MV-4-11 (cell line): Measurements from ENCODE around the gene RAB1A.
"Not testable (repeated sequence)": the region's sequence is repeated elsewhere in the genome, so short reads cannot be mapped to it uniquely, and the experiment has no call there.

ENCODE experiments used
- DNase-seq: peaks from one replicate; lab custom pipeline; 2025; lab: John Stamatoyannopoulos, UW

Gene RAB1A

DNA sequence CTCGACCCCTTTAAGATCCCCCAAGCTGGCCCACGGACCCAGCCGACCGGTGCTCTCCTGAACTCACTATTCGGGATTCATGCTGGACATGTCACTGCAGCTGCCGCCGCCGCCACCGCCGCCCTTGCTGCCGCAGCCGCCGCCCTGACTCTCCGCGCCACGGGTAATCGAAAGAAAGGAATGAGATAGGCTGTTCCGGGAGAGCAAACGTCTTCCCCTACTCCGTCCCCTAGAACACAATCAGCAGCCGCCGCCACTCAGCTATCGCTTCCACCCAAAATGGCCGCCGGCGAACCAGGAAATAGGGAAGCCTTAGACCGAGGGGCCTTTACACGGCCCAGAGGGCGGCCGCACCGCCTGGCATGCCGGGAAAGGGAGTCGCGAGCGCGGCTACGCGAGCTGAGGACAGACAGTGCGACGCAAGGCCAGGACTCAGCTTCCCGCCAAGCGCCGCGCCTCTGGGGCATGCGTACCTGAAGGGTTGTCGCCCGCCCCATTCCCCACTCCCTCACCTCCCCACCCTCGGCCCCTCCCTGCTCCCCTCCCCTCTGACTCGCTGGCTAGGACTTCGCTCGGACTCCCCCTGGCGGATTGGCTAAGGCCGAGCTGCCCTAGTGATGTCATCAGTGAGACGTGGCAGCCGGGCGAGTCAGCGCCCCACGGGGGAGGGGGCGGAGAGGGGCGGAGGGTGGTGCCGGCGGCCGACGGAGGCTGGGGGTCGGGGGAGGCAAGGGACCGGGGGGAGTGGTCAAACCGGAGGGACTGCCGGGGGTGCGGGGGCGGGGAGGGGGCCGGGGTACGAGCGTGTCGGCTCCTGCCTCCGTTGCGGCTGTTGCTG, at the start of gene RAB1A:
Gene RAB1A, minus strand, starts transcription at position 281 of the 838 bp plus-strand sequence. Its CDS starts 191 bp downstream, at position 90.
- DNase-seq: peak; percentile 99

DNA sequence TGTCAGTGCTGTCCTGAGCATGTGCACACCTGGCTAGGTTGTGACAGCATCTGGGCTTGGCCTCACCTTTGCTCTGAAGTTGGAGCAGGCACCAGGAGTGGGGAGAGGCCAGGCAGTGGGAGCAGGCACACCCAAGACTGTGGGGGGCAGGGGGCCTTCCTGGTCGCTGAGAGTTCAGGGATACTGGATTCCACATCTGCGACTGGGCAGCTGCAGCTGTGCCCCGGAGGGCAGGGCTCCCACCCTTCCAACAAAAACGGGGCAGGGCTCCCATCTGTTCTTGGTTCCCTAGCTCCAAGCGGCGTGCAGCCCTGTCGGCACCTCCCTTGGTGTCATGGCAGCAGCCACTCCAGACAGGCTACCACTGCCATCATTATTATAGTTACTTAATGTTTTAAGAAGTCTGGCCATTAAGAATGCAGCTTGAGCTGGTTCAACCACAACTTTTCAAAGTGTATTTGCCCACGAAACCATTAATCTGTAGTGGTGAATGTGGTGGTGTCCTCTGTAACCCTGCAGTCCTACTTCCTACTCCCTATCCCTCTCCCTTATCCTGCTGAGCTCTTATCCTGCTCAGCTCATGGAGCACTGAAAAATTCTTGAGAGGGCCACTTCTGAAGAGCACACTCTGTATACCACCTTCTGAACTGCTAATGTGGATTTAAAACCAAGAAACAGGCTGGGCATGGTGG, 48.0 kb upstream of the RAB1A start:
- peak; percentile 71 for DNase-seq

DNA sequence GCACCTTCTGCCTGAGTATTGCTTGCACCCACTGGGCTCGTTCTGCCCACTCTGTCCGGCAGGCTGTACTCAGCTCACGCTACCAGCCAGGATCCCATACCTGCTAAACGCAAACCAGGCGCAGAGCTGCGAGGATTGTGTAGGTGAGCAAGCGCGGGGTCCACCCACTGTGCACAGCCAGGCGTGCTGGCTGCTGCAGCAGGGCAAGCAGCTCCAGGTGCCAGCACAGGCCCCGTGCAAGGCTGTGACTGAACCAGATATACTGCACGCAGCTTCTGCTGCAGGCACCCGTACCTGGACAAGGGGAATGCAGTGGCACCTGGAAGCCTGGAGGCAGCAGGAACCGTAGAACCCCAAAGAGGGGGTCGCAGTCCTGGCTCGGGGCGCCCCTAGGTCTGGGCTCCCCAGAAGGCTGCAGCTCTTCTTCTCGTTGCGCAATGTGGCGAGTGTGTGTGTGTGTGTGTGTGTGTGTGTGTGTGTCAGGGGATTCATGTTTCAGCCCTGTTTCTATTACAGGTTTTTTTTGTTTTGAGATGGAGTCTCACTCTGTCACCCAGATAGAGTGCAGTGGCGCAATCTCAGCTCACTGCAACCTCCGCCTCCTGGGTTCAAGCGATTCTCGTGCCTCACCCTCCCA, 46.1 kb upstream of the RAB1A start:
- peak; percentile 44 for DNase-seq

DNA sequence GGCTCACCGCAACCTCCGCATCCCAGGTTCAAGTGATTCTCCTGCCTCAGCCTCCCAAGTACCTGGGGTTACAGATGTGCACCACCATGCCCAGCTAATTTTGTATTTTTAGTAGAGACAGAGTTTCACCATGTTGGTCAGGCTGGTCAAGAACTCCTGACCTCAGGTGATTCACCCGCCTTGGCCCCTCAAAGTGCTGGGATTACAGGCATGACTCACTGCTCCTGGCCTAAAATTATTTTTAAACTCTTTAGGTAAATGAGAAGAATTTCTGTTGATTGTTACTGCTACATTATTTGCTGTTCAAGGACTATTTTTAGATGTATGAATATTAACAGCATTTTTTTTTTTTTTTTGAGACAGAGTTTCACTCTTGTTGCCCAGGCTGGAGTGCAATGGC, 44.1 kb upstream of the RAB1A start:
- not testable (repeated sequence) for DNase-seq

DNA sequence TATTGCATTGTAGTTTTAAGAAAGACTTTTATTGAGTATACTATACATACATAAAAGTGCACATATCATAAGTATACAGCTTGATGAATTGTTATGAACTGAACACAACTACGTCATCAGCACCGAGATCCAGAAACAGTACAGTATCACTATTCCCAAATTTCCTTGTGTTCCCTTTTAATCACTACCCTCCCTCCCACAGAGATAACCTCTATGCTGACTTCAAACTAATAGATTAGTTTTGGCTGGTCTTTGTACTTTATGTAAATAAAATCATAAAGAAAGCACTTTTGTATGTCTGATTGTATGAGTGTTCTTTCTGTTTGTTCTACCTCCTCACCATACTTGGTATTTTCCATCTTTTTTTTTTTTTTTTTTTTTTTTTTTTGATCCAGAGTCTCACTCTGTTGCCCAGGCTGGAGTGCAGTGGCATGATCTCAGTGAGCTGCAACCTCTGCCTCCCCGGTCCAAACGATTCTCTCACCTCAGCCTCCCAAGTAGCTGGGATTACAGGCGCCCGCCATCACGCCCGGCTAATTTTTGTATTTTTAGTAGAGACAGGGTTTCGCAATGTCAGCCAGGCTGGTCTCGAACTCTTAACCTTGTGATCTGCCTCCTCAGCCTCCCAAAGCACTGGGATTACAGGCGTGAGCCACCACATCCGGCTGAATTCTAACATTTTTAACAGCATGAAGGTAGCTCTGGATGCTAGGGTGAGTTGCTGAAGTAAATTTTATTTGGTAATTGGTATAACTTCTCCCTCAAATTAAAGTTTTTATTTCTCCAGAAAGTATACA, 43.3 kb upstream of the RAB1A start:
- no peak for DNase-seq

DNA sequence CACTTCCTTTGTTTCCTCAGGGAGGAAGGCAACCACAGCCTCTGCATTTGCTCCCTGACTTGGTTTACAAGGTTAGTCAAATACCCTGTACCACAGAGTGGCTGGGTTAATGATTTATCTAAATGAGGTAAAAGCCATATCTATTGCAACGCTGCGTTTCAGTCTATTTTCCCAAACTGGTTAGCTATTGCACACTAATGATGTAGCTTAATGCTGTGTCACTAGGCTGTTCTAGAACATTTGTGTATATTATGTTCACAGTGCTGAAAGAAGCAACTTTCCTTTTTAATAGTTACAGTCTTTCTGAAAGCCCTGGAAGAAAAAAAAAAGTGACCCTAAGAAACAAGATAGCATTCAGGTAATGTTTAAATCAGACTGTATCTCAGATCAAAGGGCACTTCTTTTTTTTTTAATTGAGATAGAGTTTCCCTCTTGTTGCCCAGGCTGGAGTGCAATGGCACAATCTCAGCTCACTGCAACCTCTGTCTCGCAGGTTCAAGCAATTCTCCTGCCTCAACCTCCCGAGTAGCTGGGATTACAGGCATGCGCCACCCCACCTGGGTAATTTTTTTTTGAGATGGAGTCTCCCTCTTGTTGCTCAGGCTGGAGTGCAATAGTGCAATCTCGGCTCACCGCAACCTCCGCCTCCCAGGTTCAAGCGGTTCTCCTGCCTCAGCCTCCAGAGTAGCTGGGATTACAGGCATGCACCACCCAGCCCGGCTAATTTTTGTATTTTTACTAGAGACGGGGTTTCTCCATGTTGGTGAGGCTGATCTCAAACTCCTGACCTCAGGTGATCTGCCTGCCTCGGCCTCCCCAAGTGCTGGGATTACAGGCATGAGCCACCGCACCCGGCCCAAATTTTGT, 40.9 kb upstream of the RAB1A start:
- not testable (repeated sequence) for DNase-seq

DNA sequence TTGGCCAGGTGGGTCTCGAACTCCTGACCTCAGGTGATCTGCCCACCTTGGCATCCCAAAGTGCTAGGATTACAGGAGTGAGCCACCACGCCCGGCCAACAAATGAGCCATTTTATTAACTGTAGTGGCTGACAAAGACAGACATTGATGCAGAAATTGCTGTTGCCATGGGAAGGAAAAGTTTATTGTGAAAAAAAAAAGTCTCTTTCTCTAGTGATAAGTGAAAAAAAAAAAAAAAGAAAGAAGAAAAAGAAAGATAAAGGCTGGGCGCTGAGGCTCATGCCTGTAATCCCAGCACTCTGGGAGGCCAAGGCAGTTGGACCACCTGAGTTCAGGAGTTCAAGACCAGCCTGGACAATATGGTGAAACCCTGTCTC, 39.8 kb upstream of the RAB1A start:
- DNase-seq: no peak

DNA sequence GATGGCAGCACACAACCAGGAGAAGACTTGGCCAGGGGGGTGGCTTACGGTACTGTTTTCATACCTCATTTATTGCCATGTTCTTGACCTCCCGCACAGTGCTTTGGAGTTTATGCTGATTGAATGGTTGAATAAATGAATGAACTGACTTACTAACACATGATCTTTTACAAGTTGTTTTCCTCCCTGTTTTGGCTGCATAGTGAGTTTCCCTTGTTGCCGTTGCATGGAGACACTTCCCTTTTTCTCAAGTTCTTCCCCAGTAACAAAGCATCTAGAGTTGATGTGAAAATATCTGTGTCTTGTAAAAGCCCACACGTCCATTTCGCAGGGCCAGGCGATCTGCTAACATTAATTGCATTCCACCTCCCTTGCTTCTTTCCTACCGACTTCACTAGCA, 35.7 kb upstream of the RAB1A start:
- DNase-seq: peak; percentile 87

DNA sequence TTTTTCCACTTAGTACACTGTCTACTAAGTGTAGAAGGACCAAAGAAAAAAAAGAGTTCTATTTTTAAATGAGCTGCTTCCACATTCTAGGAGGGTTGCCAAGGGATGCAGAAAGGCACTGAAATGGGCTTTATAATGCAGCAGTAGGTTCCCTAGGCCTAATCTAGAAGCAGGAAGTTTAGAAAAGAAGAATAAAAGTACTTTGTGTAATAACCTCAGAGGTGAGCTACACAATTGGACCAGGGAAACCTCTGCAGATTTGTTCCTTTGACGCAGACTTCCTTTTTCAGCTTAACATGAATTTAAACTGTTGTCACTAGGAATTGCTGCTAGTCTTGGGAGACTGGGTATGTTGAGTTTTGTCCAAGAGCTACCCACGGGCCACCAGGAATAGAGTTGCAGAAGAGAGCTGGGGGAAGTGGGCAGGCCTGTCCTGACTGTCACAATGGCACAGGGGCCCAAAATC, 34.6 kb upstream of the RAB1A start:
- DNase-seq: peak; percentile 55

DNA sequence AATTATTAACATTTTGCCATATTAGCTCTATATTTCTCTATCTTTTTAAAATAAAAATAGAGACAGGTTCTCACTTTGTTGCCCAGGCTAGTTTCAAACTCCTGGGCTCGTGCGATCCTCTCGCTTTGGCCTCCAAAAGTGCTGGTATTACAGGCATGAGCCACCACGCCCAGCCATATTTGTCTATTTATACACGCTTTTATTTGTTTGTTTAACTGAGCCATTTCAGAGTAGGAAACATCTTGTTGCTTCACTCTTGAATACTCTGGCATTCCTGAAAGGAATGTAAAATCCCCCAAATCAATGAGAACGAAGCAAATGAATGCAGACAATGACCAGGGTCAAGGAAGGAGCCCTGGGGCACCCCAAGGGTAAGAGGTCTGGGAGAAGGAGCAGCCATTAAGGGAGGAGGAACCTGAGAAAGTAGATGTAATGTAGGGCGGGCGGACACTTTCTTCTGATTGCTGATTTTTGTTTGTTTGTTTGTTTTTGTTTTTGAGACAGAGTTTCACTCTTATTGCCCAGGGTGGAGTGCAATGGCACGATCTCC, 31.7 kb upstream of the RAB1A start:
- no peak for DNase-seq

DNA sequence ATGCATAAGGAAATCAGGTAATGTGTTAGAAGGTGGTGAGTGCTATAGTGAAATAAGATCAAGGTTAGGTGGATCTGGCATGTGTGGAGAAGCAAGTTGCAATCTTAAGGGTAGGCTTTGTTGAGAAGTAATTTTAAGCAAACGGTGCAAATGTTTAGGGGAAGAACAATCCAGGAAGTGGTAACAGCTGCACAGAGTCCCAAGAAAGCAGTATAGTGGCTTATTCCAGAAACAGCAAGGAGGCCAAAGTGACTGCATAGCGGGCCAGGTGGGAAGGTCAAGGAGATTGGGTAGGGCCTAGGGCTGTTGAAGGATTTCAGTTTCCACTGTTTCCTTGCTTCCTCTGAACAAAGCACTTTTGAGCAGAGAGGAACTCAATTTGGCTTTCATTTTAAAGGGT, 30.0 kb upstream of the RAB1A start:
- peak; percentile 82 for DNase-seq

DNA sequence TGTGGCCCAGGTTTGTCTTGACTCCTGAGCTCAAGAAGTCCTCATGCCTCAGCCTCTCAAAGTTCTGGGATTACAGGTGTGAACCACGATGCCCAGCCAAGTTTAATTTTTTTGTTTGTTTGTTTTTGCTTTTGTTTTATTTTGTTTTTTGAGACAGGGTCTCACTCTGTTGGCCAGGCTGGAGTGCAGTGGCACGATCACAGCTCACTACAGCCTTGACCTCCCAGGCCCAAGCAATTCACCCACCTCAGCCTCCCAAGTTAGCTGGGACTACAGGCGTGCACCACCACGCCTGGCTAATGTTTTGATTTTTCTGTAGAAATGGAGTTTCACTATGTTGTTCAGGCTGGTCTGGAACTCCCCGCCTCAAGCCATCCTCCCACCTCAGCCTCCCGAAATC, 29.4 kb upstream of the RAB1A start:
- DNase-seq: no peak

DNA sequence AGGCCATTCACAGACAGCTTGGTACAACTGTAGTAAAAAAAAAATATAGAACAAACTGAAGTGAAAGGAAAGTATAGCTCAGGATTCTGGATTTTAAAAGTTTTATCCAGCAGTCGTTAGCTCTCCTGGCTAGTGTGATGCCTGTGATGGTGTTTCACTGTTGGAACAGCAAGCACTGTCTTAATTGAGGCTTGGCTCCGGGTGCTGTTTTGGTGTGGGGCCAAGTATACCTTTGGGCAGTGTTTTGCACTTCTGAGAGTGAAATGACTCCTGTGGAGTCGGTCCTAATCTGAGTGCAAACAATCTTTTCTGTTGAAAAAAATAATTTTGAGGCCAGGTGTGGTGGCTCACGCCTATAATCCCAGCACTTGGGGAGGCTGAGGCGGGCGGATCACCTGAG, 28.7 kb upstream of the RAB1A start:
- no peak for DNase-seq

DNA sequence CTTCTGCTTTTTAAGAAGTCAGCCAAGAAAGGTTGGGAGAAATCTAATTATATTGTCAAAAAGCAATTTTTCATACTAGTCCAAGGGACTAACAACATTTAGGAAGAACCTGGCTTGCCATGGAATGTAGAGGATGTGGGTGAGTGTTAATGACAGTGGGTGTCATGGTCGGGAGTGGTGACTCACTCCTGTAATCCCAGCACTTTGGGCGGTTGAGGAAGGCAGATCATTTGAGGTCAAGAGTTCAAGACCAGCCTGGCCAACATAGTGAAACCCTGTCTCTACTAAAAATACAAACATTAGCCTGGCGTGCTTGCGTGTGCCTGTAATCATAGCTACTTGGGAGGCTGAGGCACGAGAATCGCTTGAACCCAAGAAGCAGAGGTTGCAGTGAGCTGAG, 27.9 kb upstream of the RAB1A start:
- DNase-seq: peak; percentile 59

DNA sequence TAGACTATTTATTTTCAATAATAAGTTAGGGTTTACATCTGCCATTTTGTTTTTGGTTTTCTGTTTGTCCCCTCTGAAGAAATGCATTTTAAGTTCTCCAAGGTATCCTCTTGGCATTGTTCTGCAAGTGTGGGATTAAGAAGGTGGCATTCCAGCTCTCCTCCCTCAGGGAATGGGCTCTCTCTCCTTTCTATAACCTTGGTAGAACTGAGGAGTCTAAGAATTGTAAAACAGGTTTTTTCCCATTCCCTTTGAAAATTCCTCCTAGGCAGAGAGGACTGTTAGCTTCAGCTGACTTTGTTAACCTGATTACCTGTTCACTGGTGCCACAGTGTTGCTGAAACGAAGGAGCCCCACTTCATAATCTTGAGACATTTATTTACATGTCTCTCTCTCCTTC, 26.1 kb upstream of the RAB1A start:
- DNase-seq: no peak

DNA sequence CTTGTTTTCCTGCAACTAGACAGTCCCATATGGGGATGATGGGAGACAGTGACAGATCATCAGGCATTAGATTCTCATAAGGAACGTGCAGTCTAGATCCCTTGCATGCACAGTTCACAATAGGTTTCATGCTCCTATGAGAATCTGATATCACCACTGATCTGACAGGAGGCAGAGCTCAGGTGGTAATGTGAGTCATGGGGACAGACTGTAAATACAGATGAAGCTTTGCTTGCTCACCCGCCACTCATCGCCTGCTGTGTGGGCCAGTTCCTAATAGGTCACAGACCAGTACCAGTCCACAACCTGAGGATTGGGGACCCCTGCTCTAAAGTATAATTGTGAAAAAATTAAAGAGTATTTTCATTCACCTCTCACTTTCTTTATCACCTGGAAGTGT, 23.6 kb upstream of the RAB1A start:
- no peak for DNase-seq

DNA sequence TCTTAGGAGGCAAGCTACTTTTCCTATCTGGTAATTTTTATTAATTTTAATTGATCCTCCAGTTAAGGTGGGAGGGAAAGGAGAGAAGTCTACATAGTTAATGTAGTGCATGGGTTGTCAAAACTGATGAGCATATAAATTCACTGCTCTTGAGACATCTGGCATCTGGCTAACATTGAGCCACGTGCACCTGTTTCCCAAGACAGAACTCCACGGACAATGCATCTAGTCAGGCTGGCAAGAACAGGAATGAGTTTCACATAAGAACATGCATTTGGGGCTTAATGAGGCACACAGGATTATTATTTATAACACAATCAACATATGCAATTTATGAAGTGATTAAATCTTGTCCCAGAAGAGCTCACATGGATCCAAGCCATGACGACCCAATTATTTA, 16.2 kb upstream of the RAB1A start:
- no peak for DNase-seq

DNA sequence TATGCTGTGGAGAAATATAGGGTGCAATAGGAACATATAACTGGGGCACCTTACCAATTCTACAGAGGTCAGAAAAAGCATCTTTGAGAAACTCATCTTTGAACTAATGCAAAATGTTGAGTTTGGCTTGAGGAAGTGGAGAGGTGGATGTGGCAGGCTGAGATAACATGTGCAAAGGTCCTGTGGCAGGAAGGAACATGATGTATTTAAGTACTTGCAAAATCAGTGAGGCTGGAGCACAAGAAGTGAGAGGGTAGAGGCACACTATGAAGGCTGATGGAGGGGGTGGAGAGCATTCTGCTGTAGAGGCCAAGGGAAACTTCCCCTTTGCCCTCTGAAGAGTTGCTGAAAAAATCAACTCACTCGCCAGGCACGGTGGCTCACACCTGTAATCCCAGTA, 14.7 kb upstream of the RAB1A start:
- DNase-seq: no peak

DNA sequence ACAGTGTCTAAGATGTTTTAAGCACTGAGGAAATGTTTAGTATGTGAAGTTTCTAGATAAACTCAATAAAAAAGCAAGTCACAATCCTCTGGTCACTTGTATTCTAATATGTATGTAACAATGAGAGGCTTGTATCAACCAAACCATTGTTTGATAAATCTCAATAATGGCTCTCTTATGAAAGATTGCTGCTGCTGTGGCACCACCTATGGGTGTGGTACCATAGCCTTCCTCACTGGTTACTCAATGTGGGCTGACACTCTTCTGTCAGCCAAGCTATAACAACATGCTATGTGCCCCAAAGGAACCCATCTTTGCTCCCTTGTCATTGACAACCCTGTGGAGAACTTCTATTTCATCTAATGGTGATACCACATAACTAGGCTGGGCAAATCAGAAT, 12.6 kb upstream of the RAB1A start:
- peak; percentile 25 for DNase-seq

DNA sequence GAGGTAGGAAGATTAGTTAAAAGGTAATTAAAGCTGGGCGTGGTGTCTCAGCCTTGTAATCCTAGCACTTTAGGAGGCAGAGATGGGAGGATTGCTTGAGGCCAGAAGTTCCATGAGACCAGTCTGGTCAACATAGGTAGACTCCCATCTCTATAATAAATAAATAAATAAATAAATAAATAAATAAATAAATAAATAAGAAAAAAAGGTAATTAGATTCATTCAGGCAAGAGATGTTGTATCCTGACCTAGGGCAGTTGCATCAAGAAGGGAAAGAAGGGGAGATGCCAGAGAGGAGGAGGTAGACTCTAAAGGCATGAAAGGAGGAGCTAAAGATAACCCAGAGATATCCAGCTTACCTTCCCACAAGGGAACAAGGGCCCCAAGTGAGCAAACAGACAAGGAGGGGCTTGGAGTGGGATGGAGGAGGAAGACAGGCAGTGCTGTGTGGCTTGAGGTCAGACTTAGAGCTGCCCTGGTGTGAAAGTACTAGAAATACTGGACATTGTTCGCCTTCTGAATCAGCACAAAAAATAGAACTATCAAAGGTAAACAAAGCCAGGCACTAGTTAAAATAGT, 7.4 kb upstream of the RAB1A start:
- no peak for DNase-seq
